Endothelial cell (in vitro differentiated cells): Measurements from ENCODE around the gene ISM1. TPM values are rescaled to one million over a fixed set of nuclear protein-coding genes. Genes with fewer than 3 reads are reported as not detected.

ENCODE experiments used
- DNase-seq: peaks from one replicate; pipeline ENCODE4 v3.0.0; 2021; ENCODE audit warnings: low spot score
- H3K27ac Mint-ChIP-seq: one replicate; pipeline ENCODE4 v1.8.0; 2021; ENCODE audit warnings: mixed read lengths, inconsistent platforms; ENCODE audit not compliant: unreplicated experiment
- H3K27me3 Mint-ChIP-seq: one replicate; pipeline ENCODE4 v1.8.0; 2021; ENCODE audit warnings: mild to moderate bottlenecking, moderate library complexity, mixed read lengths, inconsistent platforms; ENCODE audit not compliant: unreplicated experiment
- H3K36me3 Mint-ChIP-seq: one replicate; pipeline ENCODE4 v1.8.0; 2021; ENCODE audit warnings: mild to moderate bottlenecking, low read depth, mixed read lengths, inconsistent platforms; ENCODE audit not compliant: unreplicated experiment
- H3K4me1 Mint-ChIP-seq: one replicate; pipeline ENCODE4 v1.8.0; 2021; ENCODE audit warnings: mild to moderate bottlenecking, mixed read lengths, inconsistent platforms; ENCODE audit not compliant: unreplicated experiment
- H3K4me3 Mint-ChIP-seq: one replicate; pipeline ENCODE4 v1.8.0; 2021; ENCODE audit warnings: mild to moderate bottlenecking, mixed read lengths, inconsistent platforms; ENCODE audit not compliant: unreplicated experiment
- H3K9me3 Mint-ChIP-seq: one replicate; pipeline ENCODE4 v1.8.0; 2021; ENCODE audit warnings: mixed read lengths, inconsistent platforms; ENCODE audit not compliant: unreplicated experiment
- total RNA-seq: library from RNA; stranded (reverse); fragmentation: NEBNext Ultra II Directional; extraction: Animal tissue kit (Norgen Biotek cat#: 25700); gene quantifications from one replicate; pipeline ENCODE4 v1.2.1, GENCODE V29; 2021; ENCODE audit not compliant: unreplicated experiment
- TF ChIP-seq, protein P1 (sequence below): fragments of 200-600 bp; sonication (generic); IDR thresholded peaks from one replicate; pipeline ENCODE4 v1.5.0; 2021; ENCODE audit warnings: antibody characterized with exemption; ENCODE audit not compliant: unreplicated experiment

ISM1 gene
- total RNA-seq, 1 donor from 2014 or later: 23.8 TPM

DNA sequence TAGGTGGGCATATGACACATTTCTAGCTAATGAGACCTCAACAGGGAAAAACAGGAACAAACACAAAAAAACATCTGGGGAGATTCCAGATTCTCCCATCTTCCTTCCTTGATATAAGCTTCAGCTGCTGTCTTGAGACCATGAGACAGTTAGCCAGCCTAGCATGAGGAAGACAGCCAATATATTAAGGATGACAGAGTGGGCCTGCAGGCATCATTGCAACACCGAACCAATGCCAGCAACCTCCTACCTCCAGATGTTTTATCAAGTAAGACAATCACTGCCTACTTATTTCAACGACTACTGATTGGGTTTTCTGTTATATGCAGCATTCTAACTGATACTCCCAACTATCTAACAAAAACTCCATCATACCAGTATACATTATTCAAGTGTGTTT lies 119.0 kb downstream of the ISM1 start:
- H3K27me3 Mint-ChIP-seq: no peaks in the 10 kb centered on the region
- TF ChIP-seq, protein P1, sequence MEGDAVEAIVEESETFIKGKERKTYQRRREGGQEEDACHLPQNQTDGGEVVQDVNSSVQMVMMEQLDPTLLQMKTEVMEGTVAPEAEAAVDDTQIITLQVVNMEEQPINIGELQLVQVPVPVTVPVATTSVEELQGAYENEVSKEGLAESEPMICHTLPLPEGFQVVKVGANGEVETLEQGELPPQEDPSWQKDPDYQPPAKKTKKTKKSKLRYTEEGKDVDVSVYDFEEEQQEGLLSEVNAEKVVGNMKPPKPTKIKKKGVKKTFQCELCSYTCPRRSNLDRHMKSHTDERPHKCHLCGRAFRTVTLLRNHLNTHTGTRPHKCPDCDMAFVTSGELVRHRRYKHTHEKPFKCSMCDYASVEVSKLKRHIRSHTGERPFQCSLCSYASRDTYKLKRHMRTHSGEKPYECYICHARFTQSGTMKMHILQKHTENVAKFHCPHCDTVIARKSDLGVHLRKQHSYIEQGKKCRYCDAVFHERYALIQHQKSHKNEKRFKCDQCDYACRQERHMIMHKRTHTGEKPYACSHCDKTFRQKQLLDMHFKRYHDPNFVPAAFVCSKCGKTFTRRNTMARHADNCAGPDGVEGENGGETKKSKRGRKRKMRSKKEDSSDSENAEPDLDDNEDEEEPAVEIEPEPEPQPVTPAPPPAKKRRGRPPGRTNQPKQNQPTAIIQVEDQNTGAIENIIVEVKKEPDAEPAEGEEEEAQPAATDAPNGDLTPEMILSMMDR: no peak
- DNase-seq: no peak
- H3K27ac Mint-ChIP-seq: no peak overlapping the region
- H3K4me3 Mint-ChIP-seq: no peak overlapping the region
- H3K4me1 Mint-ChIP-seq: no peaks in the 10 kb centered on the region
- H3K36me3 Mint-ChIP-seq: peaks cover 4% of the 10 kb centered on the region
- H3K9me3 Mint-ChIP-seq: no peaks in the 10 kb centered on the region

DNA sequence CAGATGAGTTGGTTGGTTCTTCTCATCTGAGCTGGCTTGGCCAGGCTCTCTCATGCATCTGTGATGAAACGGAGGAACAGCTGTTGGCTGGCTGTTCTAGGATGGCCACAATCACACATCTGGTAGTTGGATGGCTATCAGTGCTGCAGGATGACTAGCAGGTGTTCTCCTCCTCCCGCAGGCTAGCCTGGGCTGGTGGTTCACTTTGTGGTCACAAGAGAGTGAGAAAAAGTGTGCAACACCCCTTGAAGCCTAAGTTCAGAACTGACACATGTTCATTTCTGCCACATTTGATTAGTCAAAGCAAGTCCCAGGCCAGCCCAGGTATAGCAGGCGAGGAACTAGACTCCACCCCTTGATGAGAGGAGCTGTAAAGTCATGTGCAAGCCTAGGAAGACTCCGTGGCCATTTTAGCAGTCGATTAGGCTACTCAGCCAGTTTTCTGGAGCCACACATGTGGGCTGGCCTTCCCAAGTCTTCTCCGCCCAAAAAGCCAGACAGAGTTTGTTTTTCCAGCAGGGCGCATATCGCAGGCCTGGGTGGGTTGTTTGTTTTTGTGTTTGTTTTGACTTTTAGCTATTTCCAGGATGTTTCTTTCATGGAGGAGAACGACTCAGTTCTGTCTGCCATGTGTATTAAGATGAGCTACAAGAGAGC lies 120.8 kb downstream of the ISM1 start:
- Mint-ChIP-seq H3K27me3 (no peaks in the 10 kb centered on the region), H3K4me1 (no peaks in the 10 kb centered on the region), H3K4me3 (no peak overlapping the region), H3K36me3 (peaks cover 4% of the 10 kb centered on the region), H3K27ac (no peak overlapping the region), H3K9me3 (no peaks in the 10 kb centered on the region)
- no peak for DNase-seq
- TF ChIP-seq, protein P1: no peak

DNA sequence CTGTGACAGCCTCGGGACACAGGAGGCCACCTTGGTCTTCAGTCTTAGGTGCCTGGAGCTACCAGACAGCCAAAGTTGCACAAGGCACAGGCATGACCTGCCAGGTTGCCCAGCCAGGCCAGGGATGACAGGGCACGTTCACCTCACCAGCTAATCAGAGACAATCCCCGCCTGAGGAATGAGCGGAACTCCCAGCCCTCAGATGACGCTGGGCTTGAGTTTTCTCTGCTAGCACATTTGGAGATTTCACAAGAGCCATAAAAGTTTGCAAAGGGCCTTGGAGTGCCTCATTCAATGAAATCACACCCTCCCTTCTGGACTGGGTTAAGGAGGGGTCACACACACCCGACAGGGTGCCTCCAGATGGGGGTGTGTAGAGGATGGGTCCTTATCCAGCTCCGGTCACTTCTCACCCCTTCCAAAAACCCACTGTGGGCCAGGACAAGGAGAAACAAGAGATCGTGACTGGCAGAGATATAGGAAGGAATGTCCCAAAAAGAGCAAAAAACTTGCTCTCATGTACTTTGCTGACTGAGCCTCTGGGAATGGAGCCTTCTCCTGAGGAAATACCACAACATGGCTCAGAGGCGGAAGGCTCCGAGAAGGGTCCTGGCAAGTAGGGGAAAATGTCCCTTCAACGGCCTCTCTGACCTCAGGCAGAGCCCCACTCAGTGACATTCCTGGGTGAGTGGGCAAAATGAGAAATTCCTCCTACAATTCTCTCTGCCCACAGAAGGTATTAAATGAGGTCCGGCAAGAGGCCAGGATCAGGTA lies 121.6 kb downstream of the ISM1 start:
- Mint-ChIP-seq H3K27me3 (no peaks in the 10 kb centered on the region), H3K9me3 (no peaks in the 10 kb centered on the region), H3K36me3 (peaks cover 4% of the 10 kb centered on the region), H3K4me1 (no peaks in the 10 kb centered on the region), H3K27ac (no peak overlapping the region), H3K4me3 (no peak overlapping the region)
- no peak for DNase-seq
- TF ChIP-seq, protein P1: no peak

DNA sequence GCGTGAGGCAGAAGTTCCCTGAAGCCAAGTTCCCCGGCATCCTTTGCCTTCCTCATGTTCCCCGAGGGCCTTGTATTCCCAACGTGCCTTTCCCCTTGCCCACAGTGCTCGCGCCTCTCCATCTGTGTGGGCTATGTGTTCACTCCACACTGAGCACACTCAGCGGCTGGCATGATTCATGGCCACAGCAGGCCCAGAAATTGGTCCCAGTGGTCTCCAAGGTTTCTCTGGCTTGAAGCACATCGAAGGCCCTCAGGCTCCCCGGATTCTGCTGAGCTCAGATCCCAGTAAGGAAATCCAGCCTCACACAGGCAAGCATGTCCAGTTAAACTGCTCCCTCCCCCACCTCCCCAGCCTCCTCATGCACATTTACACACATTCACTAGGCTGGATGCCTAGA lies 123.6 kb downstream of the ISM1 start:
- H3K27me3 Mint-ChIP-seq: no peaks in the 10 kb centered on the region
- H3K36me3 Mint-ChIP-seq: peaks cover 4% of the 10 kb centered on the region
- no peaks in the 10 kb centered on the region for H3K9me3 Mint-ChIP-seq
- TF ChIP-seq, protein P1: no peak
- no peak overlapping the region for H3K27ac Mint-ChIP-seq
- DNase-seq: no peak
- no peak overlapping the region for H3K4me3 Mint-ChIP-seq
- H3K4me1 Mint-ChIP-seq: no peaks in the 10 kb centered on the region
